IPS DF 4.7 (cell line): Measurements from ENCODE around the gene APOBEC3C.
"Not testable (repeated sequence)": the region's sequence is repeated elsewhere in the genome, so short reads cannot be mapped to it uniquely, and the experiment has no call there.

ENCODE experiments used
- DNase-seq: peaks from one replicate; pipeline ENCODE4 v3.0.0-alpha.2; 2013; ENCODE audit warnings: low spot score; ENCODE audit errors: extremely low read depth

Gene APOBEC3C

DNA sequence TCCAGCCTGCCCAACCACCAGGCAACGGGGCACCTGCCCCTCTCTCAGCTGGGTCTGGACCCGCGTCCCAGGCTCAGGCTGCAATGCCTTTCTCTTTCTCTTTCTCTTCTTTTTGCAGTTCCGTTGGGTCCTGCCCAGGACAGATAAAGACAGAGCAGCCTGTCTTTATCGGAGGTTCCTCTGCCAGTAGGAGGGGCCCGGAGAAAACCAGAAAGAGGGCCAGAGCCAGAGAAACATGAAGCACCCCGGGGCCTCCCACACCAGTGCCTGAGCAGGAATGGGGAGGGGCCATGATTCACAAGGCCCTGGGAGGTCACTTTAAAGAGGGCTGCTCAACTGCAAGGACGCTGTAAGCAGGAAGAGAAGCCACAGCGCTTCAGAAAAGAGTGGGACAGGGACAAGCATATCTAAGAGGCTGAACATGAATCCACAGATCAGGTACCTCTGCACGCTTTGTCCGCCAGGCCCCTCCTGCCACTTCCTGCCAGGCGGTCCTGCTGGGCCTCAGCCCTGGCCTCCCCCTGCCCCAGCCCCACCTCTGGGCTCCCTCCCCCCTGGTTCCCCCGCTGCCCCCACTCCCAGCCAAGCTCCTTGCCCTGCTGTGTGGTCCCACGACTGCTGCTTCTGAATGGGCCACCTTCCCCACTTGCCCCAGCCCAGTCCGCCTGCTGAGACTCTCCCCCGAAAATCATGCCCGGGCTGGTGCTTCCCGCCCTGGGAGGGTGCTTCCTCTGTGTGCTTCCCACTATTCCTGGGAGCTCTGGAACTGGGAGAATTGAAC, at the start of gene APOBEC3C:
Gene APOBEC3C, plus strand, starts transcription at position 316 of the 781 bp plus-strand sequence. Its CDS starts 106 bp downstream, at position 422.
- no peak for DNase-seq

GRCh38 chr22:38964306-38964705, 49.8 kb upstream of the APOBEC3C start:
- no peak for DNase-seq

DNA sequence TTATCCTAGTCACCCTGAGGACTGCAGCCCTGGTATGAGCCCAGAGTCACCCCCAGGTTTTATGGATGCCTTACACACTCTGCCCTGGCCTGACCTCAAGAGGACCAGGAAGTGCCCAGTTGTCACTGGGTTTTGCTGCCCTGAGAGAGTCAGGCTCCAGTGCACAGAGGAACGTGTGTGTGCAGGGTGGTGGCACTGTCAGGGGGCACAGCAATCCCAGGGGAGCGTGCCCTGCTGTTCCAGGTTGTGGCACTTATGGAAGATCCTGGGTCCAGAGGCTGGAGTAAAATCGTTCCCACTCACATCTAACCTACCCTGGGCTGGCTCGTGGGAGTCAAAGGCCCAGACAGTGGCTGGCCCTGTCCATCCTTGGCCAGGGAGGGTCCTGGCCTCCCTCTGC, 49.1 kb upstream of the APOBEC3C start:
- DNase-seq: no peak

DNA sequence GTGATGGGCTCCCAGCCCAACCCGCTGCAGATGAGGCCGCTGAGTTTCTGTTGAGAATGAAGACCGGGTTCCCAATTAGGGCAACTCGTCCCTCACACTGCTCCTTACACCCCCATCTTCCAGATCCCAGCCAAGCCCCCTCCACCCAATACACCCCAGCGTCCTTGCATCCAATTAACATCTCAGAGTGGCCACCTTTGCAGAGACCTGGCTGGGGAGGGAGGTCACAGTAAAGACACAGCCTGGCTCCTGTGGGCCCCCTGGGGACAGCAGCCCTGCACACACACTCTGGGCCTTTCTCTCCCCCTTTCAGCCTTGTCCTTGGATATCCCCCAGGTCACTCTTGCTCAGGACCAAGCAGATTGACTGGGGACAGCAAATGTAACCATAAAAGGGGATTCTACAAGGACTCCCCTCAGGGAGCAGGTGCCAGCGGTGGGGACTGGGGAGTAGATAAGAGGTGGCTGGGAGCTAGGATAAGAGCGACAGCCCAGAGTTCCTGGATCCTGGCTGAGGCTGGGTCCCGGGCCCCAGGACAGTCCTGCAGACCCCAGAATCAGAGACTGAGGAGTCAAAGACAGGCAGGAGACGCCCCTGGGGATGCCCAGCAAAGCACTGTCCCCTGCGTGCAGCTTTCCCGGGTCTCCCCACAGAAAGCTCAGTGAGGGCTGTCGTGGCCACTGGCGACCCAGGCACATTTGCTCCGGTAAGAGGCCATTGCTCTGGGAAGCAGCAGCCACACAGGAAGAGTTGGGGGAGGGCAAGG, 48.3 kb upstream of the APOBEC3C start:
- no peak for DNase-seq

DNA sequence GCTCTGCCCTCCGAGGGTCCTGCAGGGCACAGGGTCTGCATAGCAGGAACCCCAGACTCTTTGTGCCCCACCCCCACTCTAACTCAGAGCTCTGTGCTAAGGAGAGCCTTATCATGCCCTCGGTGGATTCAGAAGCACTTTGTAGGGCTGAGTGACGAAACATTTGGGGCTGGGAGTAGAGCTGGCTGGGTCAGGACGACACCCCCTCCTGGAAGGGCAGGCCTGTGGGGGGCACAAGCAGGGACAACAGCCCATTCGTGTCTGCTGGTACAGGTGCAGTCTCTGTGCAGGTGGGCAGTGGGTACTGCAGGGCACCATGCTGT, 47.7 kb upstream of the APOBEC3C start:
- no peak for DNase-seq

- no peak for DNase-seq
Observed at GRCh38 chr22:38966942-38967341, 47.1 kb upstream of the APOBEC3C start.

DNA sequence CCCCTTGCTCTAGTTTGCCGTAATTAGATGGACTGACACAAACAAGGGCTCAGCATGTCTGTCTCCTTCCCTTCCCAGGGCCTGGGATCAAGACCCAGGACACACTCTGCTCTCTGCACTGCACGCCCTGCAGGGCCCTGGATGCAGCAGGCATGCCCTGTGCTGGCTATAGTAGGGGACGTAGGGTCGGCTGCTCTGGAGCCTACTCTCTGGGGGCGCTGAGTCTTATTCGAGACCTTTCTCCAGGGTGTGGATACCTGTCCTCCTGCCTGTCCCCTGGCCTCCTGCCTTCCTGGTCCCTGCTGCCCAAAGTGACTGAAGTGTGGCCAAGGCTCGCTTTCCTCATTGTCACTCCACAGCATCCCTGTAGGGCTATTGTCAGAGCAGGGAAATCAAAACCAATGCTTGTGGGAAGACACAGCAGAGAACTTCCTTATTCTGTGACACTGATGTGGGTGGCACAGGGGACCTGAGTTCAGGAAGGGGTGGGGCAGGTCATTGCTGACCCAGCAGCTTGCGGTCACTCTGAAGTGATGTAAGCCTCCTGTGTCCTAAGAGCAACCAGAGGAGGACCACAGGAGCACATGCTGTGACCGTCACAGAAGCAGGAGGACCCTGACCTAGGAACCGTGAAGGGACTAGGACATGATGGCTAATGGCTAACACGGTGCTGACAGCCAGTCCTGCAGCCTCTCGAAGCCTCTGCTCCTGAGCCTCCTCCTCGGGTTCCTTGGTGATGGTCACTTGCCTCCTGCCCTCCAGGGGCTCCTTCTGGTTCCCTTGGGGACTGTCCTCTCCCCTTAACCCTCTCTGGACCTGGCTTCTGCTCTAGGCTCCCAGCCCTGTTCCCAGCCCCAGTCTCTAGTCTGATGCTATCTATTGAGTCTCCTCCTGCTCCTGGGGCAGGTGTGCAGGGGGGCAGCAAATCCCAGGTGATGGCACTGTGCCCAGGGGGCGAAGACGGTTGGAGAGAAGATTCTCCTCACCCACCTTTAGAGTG, 46.3 kb upstream of the APOBEC3C start:
- no peak for DNase-seq

DNA sequence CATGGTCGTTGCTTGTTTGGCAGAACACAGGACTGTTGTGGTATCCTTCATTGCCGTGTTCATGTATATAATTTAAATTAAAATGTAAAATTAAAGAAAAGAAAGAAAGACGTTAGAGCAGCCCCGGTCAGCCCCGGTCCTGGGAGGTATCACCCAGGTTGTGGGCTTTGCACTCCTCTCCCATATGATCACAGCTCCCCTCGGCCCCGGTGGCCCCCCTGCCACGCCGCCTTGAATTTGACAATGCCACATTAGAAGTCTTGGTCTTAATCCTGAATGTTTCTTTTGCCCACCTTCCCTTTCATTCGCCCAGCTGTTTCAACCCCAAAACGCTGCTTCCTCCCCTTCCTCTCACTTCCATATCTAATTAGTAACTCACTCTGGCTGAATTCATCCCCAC, 45.3 kb upstream of the APOBEC3C start:
- no peak for DNase-seq

DNA sequence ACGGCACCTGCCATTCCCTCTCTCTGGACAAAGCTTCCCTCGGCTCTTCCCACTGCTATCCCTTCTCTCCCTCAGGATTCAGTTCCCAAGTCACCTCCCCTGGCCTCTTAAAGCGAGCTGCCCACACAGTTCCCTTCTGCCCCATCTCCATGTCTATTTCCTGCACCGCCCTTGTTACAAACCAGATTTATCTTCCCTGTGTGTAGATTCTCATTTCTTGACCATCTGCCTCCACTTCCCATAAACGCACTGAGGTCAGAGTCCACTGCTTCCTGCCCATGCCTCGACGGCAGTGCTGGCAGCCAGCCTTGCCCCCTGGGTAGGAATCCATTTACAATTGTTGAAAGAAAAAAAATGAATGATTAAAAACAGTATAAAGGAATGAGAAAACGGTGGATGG, 43.5 kb upstream of the APOBEC3C start:
- DNase-seq: no peak

DNA sequence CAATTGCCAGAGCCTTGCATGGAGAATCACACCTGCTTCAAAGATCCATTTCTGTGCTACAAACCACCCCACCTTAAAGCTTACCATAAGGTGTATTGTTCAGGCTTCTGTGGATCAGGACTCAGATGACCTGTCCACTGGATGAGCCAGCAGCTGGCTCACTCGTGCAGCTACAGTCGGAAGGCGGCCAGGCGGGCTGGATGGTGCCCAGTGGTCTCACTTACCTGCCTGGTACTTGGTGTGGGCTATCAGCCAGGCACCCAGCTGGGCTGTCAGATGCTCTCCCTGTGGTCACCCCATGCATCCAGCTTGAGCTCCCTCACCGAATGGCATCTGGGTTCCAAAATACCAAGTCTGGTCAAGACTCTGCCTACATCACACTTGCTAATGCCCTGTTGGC, 42.9 kb upstream of the APOBEC3C start:
- no peak for DNase-seq

DNA sequence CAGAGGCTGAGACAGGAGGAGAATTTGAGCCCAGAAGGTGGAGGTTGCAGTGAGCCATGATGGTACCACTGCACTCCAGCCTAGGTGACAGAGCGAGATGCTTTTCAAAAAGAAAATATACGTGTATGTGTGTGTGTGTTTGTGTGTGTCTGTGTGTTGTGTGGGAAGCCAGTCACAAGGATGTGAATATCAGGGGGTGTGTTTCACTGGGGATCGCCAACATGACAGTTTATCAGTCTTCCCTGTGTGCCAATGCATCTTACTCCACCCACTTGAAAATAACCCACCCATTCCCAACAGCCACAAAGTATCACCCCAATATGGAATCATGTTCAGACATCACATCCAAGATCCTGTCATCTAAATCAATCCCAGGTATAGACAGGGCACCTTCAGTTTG, 42.3 kb upstream of the APOBEC3C start:
- DNase-seq: no peak

- DNase-seq: no peak
Observed at GRCh38 chr22:38972558-38972957, 41.5 kb upstream of the APOBEC3C start.

- DNase-seq: no peak
Observed at GRCh38 chr22:38973289-38974169, 40.5 kb upstream of the APOBEC3C start.

GRCh38 chr22:38974170-38974825, 39.8 kb upstream of the APOBEC3C start:
- DNase-seq: no peak

- no peak for DNase-seq
Observed at GRCh38 chr22:38974826-38975175, 39.3 kb upstream of the APOBEC3C start.

DNA sequence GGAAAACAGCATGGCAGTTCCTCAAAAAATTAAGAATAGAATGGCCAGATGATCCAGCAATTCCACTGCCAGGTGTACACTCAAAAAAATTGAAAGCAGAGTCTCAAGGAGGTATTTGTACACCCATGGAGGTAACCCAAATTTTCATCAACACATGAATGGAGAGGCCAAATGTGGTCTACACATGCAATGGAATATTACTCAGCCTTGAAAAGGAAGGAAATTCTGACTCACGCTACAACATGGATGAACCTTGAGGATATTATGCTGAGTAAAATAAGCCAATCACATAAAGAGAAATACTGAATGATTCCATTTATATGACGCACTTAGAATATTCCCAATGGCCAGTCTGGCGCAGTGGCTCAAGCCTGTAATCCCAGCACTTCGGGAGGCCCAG, 36.8 kb upstream of the APOBEC3C start:
- not testable (repeated sequence) for DNase-seq

DNA sequence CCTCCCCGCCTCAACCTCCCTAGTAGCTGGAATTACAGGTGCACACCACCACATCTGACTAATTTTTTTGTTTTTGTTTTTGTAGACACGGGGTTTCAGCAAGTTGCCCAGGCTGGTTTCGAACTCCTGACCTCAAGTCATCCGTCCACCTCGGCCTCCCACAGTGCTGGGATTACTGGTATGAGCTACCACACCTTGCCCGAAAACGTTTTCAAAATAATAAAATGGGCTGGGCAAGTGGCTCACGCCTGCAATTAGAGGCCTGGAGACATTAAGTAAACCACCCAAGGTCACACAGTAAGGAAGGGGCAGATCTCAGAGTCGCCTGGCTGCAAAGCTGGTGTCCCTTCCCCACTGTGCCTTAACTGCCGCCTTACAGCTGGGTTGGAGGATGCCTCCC, 33.5 kb upstream of the APOBEC3C start:
- DNase-seq: not testable (repeated sequence)

DNA sequence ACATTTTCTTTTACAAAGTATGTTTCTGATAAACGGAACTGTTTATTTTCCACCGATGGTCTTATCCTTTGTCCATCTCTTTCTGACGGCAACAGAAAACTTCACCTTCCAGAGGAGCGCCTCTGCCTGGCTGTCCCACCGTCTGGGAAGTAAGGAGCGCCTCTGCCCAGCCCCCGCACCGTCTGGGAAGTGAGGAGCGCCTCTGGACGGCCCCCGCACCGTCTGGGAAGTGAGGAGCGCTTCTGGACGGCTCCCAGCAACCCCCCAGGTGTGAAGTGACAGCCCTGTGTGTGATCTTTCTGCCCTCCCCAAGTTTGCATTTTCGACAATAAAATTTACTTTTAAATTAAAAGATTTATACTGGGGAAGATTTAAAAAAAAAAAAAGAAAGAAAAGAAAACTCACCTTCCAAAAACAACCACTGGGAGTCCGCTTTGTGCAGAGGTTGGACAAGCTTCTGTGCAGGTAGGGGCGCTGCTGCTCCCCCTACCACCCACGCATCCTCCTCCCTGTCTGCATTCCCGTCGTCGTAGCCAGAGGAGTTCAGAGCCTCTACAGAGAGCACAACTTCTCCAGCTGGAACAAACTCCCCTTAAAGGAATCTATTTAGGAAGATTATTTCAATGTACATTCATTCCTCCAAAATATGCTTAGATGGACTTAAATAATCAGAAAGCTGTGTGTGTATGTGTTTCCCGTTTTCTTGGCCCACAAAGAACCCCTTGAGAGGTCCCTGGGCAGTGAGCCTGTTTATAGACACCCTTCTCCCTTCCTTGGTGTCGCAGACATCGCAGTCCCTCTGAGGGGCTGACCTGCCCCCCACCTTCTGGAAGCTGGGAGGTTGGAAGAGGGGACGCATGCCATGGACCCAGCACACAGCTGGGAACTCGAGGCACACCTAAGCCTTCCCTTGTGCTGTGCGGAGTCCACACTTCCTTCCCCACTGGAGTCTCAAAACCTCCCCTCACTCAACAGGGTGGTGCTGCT, 32.8 kb upstream of the APOBEC3C start:
- DNase-seq: no peak
